WTC11 (cell line): ENCODE data around the gene VANGL2. TPM values are rescaled to one million over a fixed set of nuclear protein-coding genes. Genes with fewer than 3 reads are reported as not detected.

Experiments used
- ATAC-seq: fragments of 200-7000 bp; cut with Tn5 transposase; 2 replicates; pipeline ENCODE4 v1.10.0; 2021; ENCODE audit warnings: mild to moderate bottlenecking, moderate library complexity
- CTCF ChIA-PET: fragments of 300-600 bp; sonication (Branson Sonifier 250); formaldehyde crosslinking; loops from one replicate; lab custom pipeline; 2021; ENCODE audit warnings: antibody characterized with exemption; lab: Charles Lee
- POLR2A ChIA-PET: fragments of 350-600 bp; sonication (Branson Sonifier 250); formaldehyde crosslinking; loops from one replicate; lab custom pipeline; 2021; ENCODE audit warnings: antibody characterized with exemption; lab: Charles Lee
- DNase-seq: peaks from one replicate; pipeline ENCODE4 v3.0.0; 2021; ENCODE audit warnings: low spot score
- H3K27ac Mint-ChIP-seq: 2 replicates; pipeline ENCODE4 v1.8.0; 2021; ENCODE audit warnings: mixed read lengths
- H3K27me3 Mint-ChIP-seq: 2 replicates; pipeline ENCODE4 v1.8.0; 2021; ENCODE audit warnings: low read depth, mild to moderate bottlenecking, moderate library complexity, mixed read lengths
- H3K36me3 Mint-ChIP-seq: 2 replicates; pipeline ENCODE4 v1.8.0; 2021; ENCODE audit warnings: mixed read lengths
- H3K4me1 Mint-ChIP-seq: 2 replicates; pipeline ENCODE4 v1.8.0; 2022; ENCODE audit warnings: mixed read lengths
- H3K4me3 Mint-ChIP-seq: 2 replicates; pipeline ENCODE4 v1.8.0; 2021; ENCODE audit warnings: mild to moderate bottlenecking, moderate library complexity, mixed read lengths
- H3K9me3 Mint-ChIP-seq: 2 replicates; pipeline ENCODE4 v1.8.0; 2021; ENCODE audit warnings: mixed read lengths
- IRF2 ChIP-seq: sonication (generic); formaldehyde crosslinking; IDR thresholded peaks from 2 replicates; pipeline ENCODE4 v1.8.0; 2022; ENCODE audit warnings: low read depth, missing genetic modification reagents, borderline replicate concordance
- KAT7 ChIP-seq: sonication (generic); formaldehyde crosslinking; IDR thresholded peaks from 2 replicates; pipeline ENCODE4 v1.8.1; 2023; ENCODE audit warnings: missing genetic modification reagents, mild to moderate bottlenecking, borderline replicate concordance
- OVOL2 ChIP-seq: fragments of 250-450 bp; sonication (Bioruptor Pico); IDR thresholded peaks from 2 replicates; pipeline ENCODE4 v1.9.0; 2021; ENCODE audit warnings: mild to moderate bottlenecking, borderline replicate concordance
- SMAD3 ChIP-seq: sonication (generic); formaldehyde crosslinking; IDR thresholded peaks from 2 replicates; pipeline ENCODE4 v1.8.0; 2022; ENCODE audit warnings: missing genetic modification reagents, mild to moderate bottlenecking, borderline replicate concordance
- SMAD4 ChIP-seq: sonication (generic); formaldehyde crosslinking; IDR thresholded peaks from 2 replicates; pipeline ENCODE4 v1.8.0; 2022; ENCODE audit warnings: mild to moderate bottlenecking, missing genetic modification reagents
- ZNF396 ChIP-seq: fragments of 250-450 bp; sonication (Bioruptor Pico); IDR thresholded peaks from 2 replicates; pipeline ENCODE4 v1.8.0; 2021; ENCODE audit warnings: mild to moderate bottlenecking, moderate library complexity, borderline replicate concordance
- total RNA-seq: library from RNA; stranded (reverse); gene quantifications from 3 replicates; pipeline ENCODE4 v1.2.3, GENCODE V29; 2021
- TF ChIP-seq, protein P1 (sequence below): sonication (generic); formaldehyde crosslinking; IDR thresholded peaks from 2 replicates; pipeline ENCODE4 v1.8.0; 2022; ENCODE audit warnings: mild to moderate bottlenecking, missing genetic modification reagents
- TF ChIP-seq, protein P2 (sequence below): sonication (generic); formaldehyde crosslinking; IDR thresholded peaks from 2 replicates; pipeline ENCODE4 v1.8.1; 2023; ENCODE audit warnings: mild to moderate bottlenecking, moderate library complexity, missing genetic modification reagents
- TF ChIP-seq, protein P3 (sequence below): sonication (generic); formaldehyde crosslinking; IDR thresholded peaks from 2 replicates; pipeline ENCODE4 v1.8.1; 2022; ENCODE audit warnings: missing genetic modification reagents, borderline replicate concordance
- TF ChIP-seq, protein P4 (sequence below): sonication (generic); formaldehyde crosslinking; IDR thresholded peaks from 2 replicates; pipeline ENCODE4 v1.8.1; 2022; ENCODE audit warnings: low read depth, missing genetic modification reagents, borderline replicate concordance
- TF ChIP-seq, protein P5 (sequence below): fragments of 200-600 bp; IDR thresholded peaks from 2 replicates; pipeline ENCODE4 v1.8.0; 2022; ENCODE audit warnings: antibody characterized with exemption
- TF ChIP-seq, protein P6 (sequence below): sonication (generic); formaldehyde crosslinking; IDR thresholded peaks from 2 replicates; pipeline ENCODE4 v1.8.0; 2023; ENCODE audit warnings: missing genetic modification reagents
- TF ChIP-seq, protein P7 (sequence below): sonication (generic); formaldehyde crosslinking; IDR thresholded peaks from 2 replicates; pipeline ENCODE4 v1.8.1; 2022; ENCODE audit warnings: mild to moderate bottlenecking, missing genetic modification reagents, moderate library complexity, borderline replicate concordance
- TF ChIP-seq, protein P8 (sequence below): fragments of 250-450 bp; sonication (Bioruptor Pico); IDR thresholded peaks from 2 replicates; pipeline ENCODE4 v1.9.0; 2021; ENCODE audit warnings: mild to moderate bottlenecking, borderline replicate concordance

Gene VANGL2
- total RNA-seq, 1 experiment from 2014 or later: 68.0 TPM

DNA sequence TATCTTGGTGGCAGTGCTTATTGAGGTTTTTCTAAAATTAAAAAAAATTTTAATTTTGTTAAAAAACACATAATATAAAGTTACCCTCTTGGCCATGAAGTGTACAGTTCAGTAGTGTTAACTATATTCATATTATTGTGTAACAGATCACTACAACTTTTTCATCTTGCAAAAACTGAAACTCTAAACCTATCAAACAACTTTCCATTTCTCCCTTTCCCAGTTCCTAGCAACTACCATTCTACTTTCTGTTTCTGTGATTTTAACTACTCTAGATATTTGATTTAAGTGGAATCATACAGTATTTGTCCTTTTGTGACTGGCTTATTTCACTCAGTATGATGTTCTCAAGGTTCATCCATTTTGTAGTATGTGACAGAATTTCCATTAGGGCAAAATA is 67.2 kb downstream of the VANGL2 start:
- ChIA-PET POLR2A (no interaction called here), CTCF (no interaction called here)
- H3K4me1 Mint-ChIP-seq: 0 out of 2 replicates have a peak, but pooled peaks cover 2% of the 10 kb centered on the region

DNA sequence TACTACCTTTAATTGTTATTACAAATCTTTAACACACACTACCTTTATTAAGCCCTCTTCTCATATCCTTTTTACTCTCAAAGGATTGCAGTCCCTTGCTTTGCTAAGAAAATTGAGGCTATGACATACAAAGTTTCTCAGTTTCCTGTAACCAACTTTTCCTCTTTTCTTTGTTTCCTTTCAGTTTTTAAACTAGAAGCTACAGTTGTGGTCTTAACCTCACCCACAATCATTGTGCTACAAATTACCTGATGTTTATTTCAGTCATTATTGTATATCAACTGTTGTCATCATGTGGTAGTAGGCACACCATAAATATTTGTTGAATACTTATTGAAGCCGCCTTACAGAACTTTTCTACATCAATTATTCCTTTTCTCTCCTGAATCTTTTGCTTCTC is 70.9 kb downstream of the VANGL2 start:
- no peak overlapping the region for H3K4me3 Mint-ChIP-seq
- H3K27me3 Mint-ChIP-seq: no peaks in the 10 kb centered on the region
- TF ChIP-seq, protein P1, sequence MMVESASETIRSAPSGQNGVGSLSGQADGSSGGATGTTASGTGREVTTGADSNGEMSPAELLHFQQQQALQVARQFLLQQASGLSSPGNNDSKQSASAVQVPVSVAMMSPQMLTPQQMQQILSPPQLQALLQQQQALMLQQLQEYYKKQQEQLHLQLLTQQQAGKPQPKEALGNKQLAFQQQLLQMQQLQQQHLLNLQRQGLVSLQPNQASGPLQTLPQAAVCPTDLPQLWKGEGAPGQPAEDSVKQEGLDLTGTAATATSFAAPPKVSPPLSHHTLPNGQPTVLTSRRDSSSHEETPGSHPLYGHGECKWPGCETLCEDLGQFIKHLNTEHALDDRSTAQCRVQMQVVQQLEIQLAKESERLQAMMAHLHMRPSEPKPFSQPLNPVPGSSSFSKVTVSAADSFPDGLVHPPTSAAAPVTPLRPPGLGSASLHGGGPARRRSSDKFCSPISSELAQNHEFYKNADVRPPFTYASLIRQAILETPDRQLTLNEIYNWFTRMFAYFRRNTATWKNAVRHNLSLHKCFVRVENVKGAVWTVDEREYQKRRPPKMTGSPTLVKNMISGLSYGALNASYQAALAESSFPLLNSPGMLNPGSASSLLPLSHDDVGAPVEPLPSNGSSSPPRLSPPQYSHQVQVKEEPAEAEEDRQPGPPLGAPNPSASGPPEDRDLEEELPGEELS (CRISPR knock-in tag): no peak
- TF ChIP-seq, protein P2, sequence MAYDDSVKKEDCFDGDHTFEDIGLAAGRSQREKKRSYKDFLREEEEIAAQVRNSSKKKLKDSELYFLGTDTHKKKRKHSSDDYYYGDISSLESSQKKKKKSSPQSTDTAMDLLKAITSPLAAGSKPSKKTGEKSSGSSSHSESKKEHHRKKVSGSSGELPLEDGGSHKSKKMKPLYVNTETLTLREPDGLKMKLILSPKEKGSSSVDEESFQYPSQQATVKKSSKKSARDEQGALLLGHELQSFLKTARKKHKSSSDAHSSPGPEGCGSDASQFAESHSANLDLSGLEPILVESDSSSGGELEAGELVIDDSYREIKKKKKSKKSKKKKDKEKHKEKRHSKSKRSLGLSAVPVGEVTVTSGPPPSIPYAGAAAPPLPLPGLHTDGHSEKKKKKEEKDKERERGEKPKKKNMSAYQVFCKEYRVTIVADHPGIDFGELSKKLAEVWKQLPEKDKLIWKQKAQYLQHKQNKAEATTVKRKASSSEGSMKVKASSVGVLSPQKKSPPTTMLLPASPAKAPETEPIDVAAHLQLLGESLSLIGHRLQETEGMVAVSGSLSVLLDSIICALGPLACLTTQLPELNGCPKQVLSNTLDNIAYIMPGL (CRISPR knock-in tag): no peak
- TF ChIP-seq, protein P3, sequence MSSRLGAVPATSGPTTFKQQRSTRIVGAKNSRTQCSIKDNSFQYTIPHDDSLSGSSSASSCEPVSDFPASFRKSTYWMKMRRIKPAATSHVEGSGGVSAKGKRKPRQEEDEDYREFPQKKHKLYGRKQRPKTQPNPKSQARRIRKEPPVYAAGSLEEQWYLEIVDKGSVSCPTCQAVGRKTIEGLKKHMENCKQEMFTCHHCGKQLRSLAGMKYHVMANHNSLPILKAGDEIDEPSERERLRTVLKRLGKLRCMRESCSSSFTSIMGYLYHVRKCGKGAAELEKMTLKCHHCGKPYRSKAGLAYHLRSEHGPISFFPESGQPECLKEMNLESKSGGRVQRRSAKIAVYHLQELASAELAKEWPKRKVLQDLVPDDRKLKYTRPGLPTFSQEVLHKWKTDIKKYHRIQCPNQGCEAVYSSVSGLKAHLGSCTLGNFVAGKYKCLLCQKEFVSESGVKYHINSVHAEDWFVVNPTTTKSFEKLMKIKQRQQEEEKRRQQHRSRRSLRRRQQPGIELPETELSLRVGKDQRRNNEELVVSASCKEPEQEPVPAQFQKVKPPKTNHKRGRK: no peak
- TF ChIP-seq KAT7 (no peak), SMAD3 (CRISPR knock-in tag) (no peak), OVOL2 (CRISPR knock-in tag) (no peak), ZNF396 (CRISPR knock-in tag) (no peak), SMAD4 (CRISPR knock-in tag) (no peak)
- TF ChIP-seq, protein P4, sequence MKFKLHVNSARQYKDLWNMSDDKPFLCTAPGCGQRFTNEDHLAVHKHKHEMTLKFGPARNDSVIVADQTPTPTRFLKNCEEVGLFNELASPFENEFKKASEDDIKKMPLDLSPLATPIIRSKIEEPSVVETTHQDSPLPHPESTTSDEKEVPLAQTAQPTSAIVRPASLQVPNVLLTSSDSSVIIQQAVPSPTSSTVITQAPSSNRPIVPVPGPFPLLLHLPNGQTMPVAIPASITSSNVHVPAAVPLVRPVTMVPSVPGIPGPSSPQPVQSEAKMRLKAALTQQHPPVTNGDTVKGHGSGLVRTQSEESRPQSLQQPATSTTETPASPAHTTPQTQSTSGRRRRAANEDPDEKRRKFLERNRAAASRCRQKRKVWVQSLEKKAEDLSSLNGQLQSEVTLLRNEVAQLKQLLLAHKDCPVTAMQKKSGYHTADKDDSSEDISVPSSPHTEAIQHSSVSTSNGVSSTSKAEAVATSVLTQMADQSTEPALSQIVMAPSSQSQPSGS (CRISPR knock-in tag): no peak
- TF ChIP-seq, protein P5, sequence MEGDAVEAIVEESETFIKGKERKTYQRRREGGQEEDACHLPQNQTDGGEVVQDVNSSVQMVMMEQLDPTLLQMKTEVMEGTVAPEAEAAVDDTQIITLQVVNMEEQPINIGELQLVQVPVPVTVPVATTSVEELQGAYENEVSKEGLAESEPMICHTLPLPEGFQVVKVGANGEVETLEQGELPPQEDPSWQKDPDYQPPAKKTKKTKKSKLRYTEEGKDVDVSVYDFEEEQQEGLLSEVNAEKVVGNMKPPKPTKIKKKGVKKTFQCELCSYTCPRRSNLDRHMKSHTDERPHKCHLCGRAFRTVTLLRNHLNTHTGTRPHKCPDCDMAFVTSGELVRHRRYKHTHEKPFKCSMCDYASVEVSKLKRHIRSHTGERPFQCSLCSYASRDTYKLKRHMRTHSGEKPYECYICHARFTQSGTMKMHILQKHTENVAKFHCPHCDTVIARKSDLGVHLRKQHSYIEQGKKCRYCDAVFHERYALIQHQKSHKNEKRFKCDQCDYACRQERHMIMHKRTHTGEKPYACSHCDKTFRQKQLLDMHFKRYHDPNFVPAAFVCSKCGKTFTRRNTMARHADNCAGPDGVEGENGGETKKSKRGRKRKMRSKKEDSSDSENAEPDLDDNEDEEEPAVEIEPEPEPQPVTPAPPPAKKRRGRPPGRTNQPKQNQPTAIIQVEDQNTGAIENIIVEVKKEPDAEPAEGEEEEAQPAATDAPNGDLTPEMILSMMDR: no peak
- TF ChIP-seq, protein P6, sequence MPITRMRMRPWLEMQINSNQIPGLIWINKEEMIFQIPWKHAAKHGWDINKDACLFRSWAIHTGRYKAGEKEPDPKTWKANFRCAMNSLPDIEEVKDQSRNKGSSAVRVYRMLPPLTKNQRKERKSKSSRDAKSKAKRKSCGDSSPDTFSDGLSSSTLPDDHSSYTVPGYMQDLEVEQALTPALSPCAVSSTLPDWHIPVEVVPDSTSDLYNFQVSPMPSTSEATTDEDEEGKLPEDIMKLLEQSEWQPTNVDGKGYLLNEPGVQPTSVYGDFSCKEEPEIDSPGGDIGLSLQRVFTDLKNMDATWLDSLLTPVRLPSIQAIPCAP (CRISPR knock-in tag): no peak
- TF ChIP-seq, protein P7, sequence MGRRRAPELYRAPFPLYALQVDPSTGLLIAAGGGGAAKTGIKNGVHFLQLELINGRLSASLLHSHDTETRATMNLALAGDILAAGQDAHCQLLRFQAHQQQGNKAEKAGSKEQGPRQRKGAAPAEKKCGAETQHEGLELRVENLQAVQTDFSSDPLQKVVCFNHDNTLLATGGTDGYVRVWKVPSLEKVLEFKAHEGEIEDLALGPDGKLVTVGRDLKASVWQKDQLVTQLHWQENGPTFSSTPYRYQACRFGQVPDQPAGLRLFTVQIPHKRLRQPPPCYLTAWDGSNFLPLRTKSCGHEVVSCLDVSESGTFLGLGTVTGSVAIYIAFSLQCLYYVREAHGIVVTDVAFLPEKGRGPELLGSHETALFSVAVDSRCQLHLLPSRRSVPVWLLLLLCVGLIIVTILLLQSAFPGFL (CRISPR knock-in tag): no peak
- TF ChIP-seq, protein P8, sequence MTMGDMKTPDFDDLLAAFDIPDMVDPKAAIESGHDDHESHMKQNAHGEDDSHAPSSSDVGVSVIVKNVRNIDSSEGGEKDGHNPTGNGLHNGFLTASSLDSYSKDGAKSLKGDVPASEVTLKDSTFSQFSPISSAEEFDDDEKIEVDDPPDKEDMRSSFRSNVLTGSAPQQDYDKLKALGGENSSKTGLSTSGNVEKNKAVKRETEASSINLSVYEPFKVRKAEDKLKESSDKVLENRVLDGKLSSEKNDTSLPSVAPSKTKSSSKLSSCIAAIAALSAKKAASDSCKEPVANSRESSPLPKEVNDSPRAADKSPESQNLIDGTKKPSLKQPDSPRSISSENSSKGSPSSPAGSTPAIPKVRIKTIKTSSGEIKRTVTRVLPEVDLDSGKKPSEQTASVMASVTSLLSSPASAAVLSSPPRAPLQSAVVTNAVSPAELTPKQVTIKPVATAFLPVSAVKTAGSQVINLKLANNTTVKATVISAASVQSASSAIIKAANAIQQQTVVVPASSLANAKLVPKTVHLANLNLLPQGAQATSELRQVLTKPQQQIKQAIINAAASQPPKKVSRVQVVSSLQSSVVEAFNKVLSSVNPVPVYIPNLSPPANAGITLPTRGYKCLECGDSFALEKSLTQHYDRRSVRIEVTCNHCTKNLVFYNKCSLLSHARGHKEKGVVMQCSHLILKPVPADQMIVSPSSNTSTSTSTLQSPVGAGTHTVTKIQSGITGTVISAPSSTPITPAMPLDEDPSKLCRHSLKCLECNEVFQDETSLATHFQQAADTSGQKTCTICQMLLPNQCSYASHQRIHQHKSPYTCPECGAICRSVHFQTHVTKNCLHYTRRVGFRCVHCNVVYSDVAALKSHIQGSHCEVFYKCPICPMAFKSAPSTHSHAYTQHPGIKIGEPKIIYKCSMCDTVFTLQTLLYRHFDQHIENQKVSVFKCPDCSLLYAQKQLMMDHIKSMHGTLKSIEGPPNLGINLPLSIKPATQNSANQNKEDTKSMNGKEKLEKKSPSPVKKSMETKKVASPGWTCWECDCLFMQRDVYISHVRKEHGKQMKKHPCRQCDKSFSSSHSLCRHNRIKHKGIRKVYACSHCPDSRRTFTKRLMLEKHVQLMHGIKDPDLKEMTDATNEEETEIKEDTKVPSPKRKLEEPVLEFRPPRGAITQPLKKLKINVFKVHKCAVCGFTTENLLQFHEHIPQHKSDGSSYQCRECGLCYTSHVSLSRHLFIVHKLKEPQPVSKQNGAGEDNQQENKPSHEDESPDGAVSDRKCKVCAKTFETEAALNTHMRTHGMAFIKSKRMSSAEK (CRISPR knock-in tag): no peak
- POLR2A ChIA-PET: no interaction called here
- ATAC-seq (no peak), DNase-seq (no peak)
- CTCF ChIA-PET: no interaction called here
- no peak overlapping the region for H3K27ac Mint-ChIP-seq
- no peaks in the 10 kb centered on the region for H3K9me3 Mint-ChIP-seq
- no peaks in the 10 kb centered on the region for H3K4me1 Mint-ChIP-seq
- no peaks in the 10 kb centered on the region for H3K36me3 Mint-ChIP-seq

More for the DNA sequence above, 67.2 kb downstream of the VANGL2 start:
- ATAC-seq: no peak
- no peaks in the 10 kb centered on the region for H3K9me3 Mint-ChIP-seq
- H3K27ac Mint-ChIP-seq: no peak overlapping the region
- no peak for DNase-seq
- no peaks in the 10 kb centered on the region for H3K36me3 Mint-ChIP-seq
- H3K4me3 Mint-ChIP-seq: no peak overlapping the region
- TF ChIP-seq IRF2: no peak
- no peaks in the 10 kb centered on the region for H3K27me3 Mint-ChIP-seq
